Measurements from ENCODE around the gene POGK. TPM values are rescaled to one million over a fixed set of nuclear protein-coding genes. Genes with fewer than 3 reads are reported as not detected.

The POGK gene
- total and polyA plus RNA-seq, 2 experiments from 2014 or later: 10.9 to 31.4 TPM

DNA sequence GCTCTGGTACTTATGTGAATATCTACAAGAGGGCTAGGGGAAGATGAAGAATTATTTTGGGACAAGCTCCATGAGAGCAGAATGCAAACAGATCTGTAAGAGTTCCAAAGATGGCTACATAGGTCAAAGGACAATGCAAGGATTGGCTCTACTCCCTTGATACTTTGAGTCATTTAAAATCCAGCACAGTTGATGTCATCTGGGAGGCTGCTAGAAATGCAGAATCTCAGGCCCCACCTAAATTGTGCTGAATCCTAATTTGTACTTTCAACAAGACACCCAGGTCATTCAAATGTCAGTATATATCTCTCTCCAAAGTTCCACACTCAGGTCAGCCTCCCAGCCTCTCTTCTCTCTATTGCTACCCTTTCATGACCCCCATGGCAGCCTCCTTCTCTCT, 60.5 kb downstream of the POGK start:
- peaks cover 24% of the 10 kb centered on the region for H3K9me3 Mint-ChIP-seq

More for the DNA sequence above, 60.5 kb downstream of the POGK start:
- Mint-ChIP-seq H3K4me3 (no peak overlapping the region), H3K27me3 (ENCODE audit: insufficient read depth, low read depth, poor library complexity) (peaks cover 11% of the 10 kb centered on the region), H3K36me3 (ENCODE audit: low read depth) (peaks cover 13% of the 10 kb centered on the region), H3K27ac (no peak overlapping the region), H3K4me1 (no peaks in the 10 kb centered on the region)
- Histone ChIP-seq H4K20me1 (replicated peaks; ENCODE audit: insufficient read depth) (no peaks in the 10 kb centered on the region), H3K36me3 (ENCODE audit: insufficient read depth) (no peaks in the 10 kb centered on the region), H3K27me3 (ENCODE audit: insufficient read depth) (no peaks in the 10 kb centered on the region), H3K4me2 (no peak overlapping the region), H3K4me1 (ENCODE audit: insufficient read depth) (peaks cover 5% of the 10 kb centered on the region; the same call in 1 of the 2 replicates), H3K9me2 (ENCODE audit: insufficient read depth) (no peaks in the 10 kb centered on the region), H3K27ac (ENCODE audit: low read depth) (no peak overlapping the region), H3F3A (replicated peaks; ENCODE audit: low read depth) (no peaks in the 10 kb centered on the region), H2AFZ (no peak overlapping the region), H3K4me3 (no peak overlapping the region), H3K79me2 (replicated peaks; ENCODE audit: insufficient read depth) (no peaks in the 10 kb centered on the region)
- ATAC-seq (no peak), DNase-seq (ENCODE audit: low spot score) (no peak)
- TF ChIP-seq STAT1 (IDR thresholded peaks at IDR 0.05; ENCODE audit: unreplicated experiment): no peak
- TF ChIP-seq ZNF331 (CRISPR knock-in tag; IDR thresholded peaks at IDR 0.05; ENCODE audit: low read depth): no peak
- TF ChIP-seq, protein P1, sequence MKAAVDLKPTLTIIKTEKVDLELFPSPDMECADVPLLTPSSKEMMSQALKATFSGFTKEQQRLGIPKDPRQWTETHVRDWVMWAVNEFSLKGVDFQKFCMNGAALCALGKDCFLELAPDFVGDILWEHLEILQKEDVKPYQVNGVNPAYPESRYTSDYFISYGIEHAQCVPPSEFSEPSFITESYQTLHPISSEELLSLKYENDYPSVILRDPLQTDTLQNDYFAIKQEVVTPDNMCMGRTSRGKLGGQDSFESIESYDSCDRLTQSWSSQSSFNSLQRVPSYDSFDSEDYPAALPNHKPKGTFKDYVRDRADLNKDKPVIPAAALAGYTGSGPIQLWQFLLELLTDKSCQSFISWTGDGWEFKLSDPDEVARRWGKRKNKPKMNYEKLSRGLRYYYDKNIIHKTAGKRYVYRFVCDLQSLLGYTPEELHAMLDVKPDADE (IDR thresholded peaks at IDR 0.05): no peak
- TF ChIP-seq EZH2 (IDR thresholded peaks at IDR 0.05; ENCODE audit: low read depth, unreplicated experiment): no peak
- TF ChIP-seq, protein P2, sequence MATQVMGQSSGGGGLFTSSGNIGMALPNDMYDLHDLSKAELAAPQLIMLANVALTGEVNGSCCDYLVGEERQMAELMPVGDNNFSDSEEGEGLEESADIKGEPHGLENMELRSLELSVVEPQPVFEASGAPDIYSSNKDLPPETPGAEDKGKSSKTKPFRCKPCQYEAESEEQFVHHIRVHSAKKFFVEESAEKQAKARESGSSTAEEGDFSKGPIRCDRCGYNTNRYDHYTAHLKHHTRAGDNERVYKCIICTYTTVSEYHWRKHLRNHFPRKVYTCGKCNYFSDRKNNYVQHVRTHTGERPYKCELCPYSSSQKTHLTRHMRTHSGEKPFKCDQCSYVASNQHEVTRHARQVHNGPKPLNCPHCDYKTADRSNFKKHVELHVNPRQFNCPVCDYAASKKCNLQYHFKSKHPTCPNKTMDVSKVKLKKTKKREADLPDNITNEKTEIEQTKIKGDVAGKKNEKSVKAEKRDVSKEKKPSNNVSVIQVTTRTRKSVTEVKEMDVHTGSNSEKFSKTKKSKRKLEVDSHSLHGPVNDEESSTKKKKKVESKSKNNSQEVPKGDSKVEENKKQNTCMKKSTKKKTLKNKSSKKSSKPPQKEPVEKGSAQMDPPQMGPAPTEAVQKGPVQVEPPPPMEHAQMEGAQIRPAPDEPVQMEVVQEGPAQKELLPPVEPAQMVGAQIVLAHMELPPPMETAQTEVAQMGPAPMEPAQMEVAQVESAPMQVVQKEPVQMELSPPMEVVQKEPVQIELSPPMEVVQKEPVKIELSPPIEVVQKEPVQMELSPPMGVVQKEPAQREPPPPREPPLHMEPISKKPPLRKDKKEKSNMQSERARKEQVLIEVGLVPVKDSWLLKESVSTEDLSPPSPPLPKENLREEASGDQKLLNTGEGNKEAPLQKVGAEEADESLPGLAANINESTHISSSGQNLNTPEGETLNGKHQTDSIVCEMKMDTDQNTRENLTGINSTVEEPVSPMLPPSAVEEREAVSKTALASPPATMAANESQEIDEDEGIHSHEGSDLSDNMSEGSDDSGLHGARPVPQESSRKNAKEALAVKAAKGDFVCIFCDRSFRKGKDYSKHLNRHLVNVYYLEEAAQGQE (IDR thresholded peaks at IDR 0.05; ENCODE audit: unreplicated experiment): no peak
- no peak for TF ChIP-seq EZH2phosphoT487 (IDR thresholded peaks at IDR 0.05; ENCODE audit: unreplicated experiment)
- TF ChIP-seq ZNF114 (CRISPR knock-in tag; IDR thresholded peaks at IDR 0.05): no peak
- TF ChIP-seq, protein P3, sequence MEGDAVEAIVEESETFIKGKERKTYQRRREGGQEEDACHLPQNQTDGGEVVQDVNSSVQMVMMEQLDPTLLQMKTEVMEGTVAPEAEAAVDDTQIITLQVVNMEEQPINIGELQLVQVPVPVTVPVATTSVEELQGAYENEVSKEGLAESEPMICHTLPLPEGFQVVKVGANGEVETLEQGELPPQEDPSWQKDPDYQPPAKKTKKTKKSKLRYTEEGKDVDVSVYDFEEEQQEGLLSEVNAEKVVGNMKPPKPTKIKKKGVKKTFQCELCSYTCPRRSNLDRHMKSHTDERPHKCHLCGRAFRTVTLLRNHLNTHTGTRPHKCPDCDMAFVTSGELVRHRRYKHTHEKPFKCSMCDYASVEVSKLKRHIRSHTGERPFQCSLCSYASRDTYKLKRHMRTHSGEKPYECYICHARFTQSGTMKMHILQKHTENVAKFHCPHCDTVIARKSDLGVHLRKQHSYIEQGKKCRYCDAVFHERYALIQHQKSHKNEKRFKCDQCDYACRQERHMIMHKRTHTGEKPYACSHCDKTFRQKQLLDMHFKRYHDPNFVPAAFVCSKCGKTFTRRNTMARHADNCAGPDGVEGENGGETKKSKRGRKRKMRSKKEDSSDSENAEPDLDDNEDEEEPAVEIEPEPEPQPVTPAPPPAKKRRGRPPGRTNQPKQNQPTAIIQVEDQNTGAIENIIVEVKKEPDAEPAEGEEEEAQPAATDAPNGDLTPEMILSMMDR (conservative IDR thresholded peaks at IDR 0.05; ENCODE audit: low read depth in 2 of 2): no peak
- no peak for TF ChIP-seq JUNB (IDR thresholded peaks at IDR 0.05; ENCODE audit: unreplicated experiment)
- TF ChIP-seq NANOG (IDR thresholded peaks at IDR 0.05; ENCODE audit: borderline replicate concordance): no peak
- TF ChIP-seq POLR2AphosphoS5 (IDR thresholded peaks at IDR 0.05; ENCODE audit: low read depth): no peak
- TF ChIP-seq, protein P4, sequence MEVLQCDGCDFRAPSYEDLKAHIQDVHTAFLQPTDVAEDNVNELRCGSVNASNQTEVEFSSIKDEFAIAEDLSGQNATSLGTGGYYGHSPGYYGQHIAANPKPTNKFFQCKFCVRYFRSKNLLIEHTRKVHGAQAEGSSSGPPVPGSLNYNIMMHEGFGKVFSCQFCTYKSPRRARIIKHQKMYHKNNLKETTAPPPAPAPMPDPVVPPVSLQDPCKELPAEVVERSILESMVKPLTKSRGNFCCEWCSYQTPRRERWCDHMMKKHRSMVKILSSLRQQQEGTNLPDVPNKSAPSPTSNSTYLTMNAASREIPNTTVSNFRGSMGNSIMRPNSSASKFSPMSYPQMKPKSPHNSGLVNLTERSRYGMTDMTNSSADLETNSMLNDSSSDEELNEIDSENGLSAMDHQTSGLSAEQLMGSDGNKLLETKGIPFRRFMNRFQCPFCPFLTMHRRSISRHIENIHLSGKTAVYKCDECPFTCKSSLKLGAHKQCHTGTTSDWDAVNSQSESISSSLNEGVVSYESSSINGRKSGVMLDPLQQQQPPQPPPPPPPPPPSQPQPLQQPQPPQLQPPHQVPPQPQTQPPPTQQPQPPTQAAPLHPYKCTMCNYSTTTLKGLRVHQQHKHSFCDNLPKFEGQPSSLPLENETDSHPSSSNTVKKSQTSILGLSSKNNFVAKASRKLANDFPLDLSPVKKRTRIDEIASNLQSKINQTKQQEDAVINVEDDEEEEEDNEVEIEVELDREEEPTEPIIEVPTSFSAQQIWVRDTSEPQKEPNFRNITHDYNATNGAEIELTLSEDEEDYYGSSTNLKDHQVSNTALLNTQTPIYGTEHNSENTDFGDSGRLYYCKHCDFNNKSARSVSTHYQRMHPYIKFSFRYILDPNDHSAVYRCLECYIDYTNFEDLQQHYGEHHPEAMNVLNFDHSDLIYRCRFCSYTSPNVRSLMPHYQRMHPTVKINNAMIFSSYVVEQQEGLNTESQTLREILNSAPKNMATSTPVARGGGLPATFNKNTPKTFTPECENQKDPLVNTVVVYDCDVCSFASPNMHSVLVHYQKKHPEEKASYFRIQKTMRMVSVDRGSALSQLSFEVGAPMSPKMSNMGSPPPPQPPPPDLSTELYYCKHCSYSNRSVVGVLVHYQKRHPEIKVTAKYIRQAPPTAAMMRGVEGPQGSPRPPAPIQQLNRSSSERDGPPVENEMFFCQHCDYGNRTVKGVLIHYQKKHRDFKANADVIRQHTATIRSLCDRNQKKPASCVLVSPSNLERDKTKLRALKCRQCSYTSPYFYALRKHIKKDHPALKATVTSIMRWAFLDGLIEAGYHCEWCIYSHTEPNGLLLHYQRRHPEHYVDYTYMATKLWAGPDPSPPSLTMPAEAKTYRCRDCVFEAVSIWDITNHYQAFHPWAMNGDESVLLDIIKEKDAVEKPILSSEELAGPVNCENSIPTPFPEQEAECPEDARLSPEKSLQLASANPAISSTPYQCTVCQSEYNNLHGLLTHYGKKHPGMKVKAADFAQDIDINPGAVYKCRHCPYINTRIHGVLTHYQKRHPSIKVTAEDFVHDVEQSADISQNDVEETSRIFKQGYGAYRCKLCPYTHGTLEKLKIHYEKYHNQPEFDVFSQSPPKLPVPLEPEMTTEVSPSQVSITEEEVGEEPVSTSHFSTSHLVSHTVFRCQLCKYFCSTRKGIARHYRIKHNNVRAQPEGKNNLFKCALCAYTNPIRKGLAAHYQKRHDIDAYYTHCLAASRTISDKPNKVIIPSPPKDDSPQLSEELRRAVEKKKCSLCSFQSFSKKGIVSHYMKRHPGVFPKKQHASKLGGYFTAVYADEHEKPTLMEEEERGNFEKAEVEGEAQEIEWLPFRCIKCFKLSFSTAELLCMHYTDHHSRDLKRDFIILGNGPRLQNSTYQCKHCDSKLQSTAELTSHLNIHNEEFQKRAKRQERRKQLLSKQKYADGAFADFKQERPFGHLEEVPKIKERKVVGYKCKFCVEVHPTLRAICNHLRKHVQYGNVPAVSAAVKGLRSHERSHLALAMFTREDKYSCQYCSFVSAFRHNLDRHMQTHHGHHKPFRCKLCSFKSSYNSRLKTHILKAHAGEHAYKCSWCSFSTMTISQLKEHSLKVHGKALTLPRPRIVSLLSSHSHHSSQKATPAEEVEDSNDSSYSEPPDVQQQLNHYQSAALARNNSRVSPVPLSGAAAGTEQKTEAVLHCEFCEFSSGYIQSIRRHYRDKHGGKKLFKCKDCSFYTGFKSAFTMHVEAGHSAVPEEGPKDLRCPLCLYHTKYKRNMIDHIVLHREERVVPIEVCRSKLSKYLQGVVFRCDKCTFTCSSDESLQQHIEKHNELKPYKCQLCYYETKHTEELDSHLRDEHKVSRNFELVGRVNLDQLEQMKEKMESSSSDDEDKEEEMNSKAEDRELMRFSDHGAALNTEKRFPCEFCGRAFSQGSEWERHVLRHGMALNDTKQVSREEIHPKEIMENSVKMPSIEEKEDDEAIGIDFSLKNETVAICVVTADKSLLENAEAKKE (CRISPR knock-in tag; IDR thresholded peaks at IDR 0.05): no peak
- no peak for TF ChIP-seq CREB1 (CRISPR knock-in tag; IDR thresholded peaks at IDR 0.05; ENCODE audit: low read depth)
